Activated CD8-positive, alpha-beta memory T cell treated with anti-CD3 and anti-CD28 coated beads for 1 hour (primary cell): ENCODE measurements around the gene KCNH8.
"Not testable (repeated sequence)": the region's sequence is repeated elsewhere in the genome, so short reads cannot be mapped to it uniquely, and the experiment has no call there.

Experiments used
- DNase-seq, 2 donors: peaks; one replicate each; pipeline ENCODE4 v3.0.0-alpha.2; 2020; ENCODE audit warnings: low read depth in 1 of 2; ENCODE audit errors: extremely low read depth in 1 of 2

Gene KCNH8

GRCh38 chr3:19171794-19172193, 23.5 kb downstream of the KCNH8 start:
- DNase-seq = no peak

DNA sequence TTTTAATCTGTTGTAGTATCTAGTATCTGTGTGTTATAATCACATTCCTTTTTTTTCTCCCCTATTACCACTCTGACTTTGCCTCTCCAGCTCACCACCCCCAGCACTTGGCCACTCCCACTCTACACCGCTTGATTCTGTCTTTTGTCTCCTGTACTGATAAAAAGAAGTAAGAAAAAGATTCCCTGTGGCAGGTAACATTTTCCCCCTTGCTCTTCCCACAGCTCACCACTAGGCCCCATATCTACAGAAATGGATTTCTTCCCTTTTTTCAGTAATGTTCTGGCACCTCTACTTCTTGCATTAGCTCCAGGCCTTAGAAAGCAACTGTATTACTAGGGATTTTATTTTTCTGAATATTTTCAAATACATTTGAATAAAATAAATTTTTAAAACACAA, 25.6 kb downstream of the KCNH8 start:
- no peak for DNase-seq

- no peak for DNase-seq
Observed at GRCh38 chr3:19183584-19183983, 35.3 kb downstream of the KCNH8 start.

DNA sequence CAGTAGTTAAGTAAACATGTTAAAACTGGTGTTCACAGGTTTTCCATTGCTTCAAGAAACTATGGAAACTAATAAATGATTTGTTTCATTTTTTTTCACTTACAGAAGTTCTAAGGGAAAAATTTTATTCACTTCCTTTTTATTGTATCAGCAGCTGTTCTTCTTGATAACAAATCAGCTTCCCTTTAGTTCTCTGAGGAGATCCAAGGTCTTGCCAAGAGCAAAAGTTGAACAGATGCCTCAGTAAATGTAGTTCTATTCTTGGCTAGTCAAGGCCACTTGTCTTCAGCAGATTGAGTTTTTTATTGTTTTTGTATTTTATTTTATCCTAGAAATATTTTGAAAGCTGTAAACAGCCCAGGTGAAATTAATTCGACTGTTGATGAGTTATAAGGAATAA, 41.8 kb downstream of the KCNH8 start:
- DNase-seq = no peak

- no peak for DNase-seq
Observed at GRCh38 chr3:19190602-19191001, 42.3 kb downstream of the KCNH8 start.

- DNase-seq = no peak
Observed at GRCh38 chr3:19199131-19199530, 50.8 kb downstream of the KCNH8 start.

- no peak for DNase-seq
Observed at GRCh38 chr3:19202303-19202702, 54.0 kb downstream of the KCNH8 start.

GRCh38 chr3:19202754-19203153, 54.4 kb downstream of the KCNH8 start:
- no peak for DNase-seq

DNA sequence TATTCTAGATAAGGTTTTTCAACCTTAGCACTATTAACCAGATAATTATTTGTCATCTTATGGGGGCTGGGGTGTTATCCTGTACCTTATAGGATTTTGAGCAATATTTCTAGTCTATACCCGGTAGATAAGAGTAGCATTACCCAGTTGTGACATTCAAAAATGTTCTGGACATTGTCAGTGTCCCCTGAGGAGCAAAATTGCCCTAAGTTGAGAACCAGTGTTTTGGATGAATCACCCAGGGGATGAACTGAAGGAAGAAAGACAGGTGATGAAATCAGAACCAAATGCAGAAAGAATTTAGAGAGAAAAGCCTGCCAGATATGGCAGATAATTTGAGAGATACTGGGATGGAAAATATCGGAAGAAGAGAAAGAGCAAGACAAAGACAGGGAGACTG, 58.2 kb downstream of the KCNH8 start:
- DNase-seq = no peak

GRCh38 chr3:19213603-19214220, 65.4 kb downstream of the KCNH8 start:
- DNase-seq = no peak

GRCh38 chr3:19215427-19215826, 67.1 kb downstream of the KCNH8 start:
- DNase-seq = no peak

- DNase-seq = no peak
Observed at GRCh38 chr3:19216669-19217337, 68.5 kb downstream of the KCNH8 start.

- no peak for DNase-seq
Observed at GRCh38 chr3:19220311-19220710, 72.0 kb downstream of the KCNH8 start.

DNA sequence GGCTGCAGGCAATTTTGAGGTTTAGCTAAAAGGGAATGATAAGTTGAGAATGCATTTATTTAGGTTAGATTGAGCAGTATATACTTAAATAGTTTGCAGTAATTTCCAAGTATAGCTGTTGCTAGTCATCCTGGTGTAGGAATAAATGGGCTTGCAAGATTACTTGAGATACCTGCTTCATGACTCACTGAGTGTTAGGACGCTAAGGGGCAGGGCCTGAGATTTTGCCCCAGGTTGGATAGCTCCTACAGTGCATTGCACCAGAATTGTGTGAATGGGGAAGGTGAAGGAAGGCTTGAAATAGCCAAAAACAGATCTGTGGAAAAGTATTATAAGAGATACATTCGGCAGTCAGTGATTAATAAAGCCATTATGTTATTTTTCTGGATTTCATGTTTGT, 72.8 kb downstream of the KCNH8 start:
- no peak for DNase-seq

- no peak for DNase-seq
Observed at GRCh38 chr3:19226479-19226878, 78.2 kb downstream of the KCNH8 start.

DNA sequence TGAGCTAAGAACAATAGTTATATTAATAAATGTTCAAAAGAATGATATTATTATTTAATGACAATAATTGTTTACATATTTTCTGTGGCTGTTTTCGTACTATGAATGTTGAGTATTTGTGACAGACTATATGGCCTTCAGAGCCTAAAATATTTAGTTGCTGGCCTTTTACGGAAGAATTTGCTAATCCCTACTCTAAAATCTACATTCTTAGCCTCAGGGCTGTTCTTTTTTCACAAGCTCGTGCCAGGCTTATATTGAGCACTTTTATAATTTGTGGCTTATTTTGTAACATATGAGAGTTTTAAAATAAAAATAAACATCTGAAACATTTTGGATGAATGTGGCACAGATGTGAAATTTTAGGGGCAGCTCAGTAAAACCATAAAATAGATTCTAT, 79.9 kb downstream of the KCNH8 start:
- no peak for DNase-seq

- no peak for DNase-seq
Observed at GRCh38 chr3:19229086-19229485, 80.8 kb downstream of the KCNH8 start.

DNA sequence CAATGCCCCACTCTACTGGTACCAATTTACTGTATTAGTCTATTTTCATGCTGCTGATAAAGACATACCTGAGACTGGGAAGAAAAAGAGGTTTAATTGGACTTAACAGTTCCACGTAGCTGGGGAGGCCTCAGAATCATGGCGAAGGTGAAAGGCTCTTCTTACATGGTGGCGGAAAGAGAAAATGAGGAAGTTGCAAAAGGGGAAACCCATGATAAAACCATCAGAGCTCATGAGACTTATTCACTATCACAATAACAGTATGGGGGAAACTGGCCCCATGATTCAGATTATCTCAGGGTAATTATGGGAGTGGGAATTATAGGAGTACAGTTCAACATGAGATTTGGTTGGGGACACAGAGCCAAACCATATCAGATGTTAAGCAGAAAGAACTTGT, 81.6 kb downstream of the KCNH8 start:
- not testable (repeated sequence) for DNase-seq

GRCh38 chr3:19231792-19232461, 83.6 kb downstream of the KCNH8 start:
- DNase-seq = no peak

DNA sequence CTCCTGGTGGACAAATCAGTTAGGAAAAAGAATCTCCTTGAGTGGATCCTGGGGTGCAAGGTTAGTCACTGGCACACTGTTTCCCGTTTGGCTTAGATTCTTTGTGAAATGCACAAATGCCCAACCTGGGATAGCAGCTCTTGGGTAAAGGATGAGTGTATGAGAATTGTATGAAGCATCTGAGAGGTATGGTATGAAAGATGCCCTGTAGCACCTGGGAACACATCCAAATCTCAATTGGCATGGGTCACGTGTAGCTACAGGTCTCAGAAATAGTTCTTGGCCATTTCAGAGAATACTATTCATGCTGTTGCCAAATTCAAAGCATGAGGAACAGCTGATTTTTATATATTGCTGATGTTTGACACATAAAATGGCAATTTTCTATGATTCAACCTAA, 84.3 kb downstream of the KCNH8 start:
- no peak for DNase-seq

DNA sequence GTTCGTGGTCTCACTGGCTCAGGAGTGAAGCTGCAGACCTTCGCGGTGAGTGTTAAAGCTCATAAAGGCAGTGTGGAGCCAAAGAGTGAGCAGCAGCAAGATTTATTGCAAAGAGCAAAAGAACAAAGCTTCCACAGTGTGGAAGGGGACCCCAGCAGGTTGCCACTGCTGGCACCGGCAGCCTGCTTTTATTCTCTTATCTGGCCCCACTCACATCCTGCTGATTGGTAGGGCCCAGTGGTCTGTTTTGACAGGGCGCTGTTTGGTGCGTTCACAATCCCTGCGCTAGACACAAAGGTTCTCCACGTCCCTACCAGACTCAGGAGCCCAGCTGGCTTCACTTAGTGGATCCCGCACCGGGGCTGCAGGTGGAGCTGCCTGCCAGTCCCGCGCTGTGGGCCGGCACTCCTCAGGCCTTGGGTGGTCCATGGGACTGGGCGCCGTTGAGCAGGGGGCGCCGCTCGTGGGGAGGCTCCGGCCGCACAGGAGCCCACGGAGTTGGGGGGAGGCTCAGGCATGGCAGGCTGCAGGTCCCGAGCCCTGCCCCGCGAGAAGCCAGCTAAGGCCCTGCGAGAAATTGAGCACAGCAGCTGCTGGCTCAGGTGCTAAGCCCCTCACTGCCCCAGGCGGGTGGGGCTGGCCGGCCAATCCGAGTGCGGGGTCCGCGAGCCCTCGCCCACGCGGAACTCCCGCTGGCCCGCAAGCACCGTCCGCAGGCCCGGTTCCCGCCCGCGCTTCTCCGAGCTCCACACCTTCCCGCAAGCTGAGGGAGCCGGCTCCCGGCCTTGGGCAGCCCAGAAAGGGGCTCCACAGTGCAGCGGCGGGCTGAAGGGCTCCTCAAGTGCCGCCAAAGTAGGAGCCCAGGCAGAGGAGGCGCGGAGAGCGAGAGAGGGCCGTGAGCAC, 85.8 kb downstream of the KCNH8 start:
- DNase-seq = not testable (repeated sequence)
